HCT116 (cell line): Measurements from ENCODE around the gene FAM111A. TPM values are rescaled to one million over a fixed set of nuclear protein-coding genes. Genes with fewer than 3 reads are reported as not detected.

Experiments used
- ATAC-seq: fragments of 200-7000 bp; cut with Tn5 transposase; 2 replicates; pipeline ENCODE4 v1.9.1; 2020; ENCODE audit warnings: mild to moderate bottlenecking, moderate library complexity
- BruUV-seq: library from RNA; stranded (reverse); fragments of 400-500 nt; replicated peaks from 2 replicates; lab custom pipeline; 2021; lab: Mats Ljungman, UMichigan
- CTCF ChIA-PET: fragments of 300-600 bp; sonication (Branson Sonifier 250); formaldehyde crosslinking; loops from one replicate; lab custom pipeline; 2021; ENCODE audit warnings: antibody characterized with exemption; lab: Charles Lee
- POLR2A ChIA-PET: fragments of 300-600, 350-600 bp; sonication (Branson Sonifier 250); formaldehyde crosslinking; loops from one replicate; lab custom pipeline; 2021; ENCODE audit warnings: antibody characterized with exemption; lab: Charles Lee
- RAD21 ChIA-PET, 2 experiments: fragments of 300-600 bp; sonication (Branson Sonifier 250); formaldehyde crosslinking; loops; one replicate each; lab custom pipeline; 2023; ENCODE audit warnings: low total read pairs in 2 of 2; ENCODE audit not compliant: uncharacterized antibody in 2 of 2, unreplicated experiment in 2 of 2, low non-redundant PET in 1 of 2; lab: Charles Lee
- DNase-seq: peaks from one replicate; pipeline ENCODE4 v3.0.0-alpha.2; 2010; ENCODE audit warnings: low read depth, low spot score
- H2AFZ ChIP-seq: fragments of 200-600 bp; shearing (Covaris generic), sonication (generic); 2 replicates; pipeline ENCODE4 v1.6.1; 2017; ENCODE audit warnings: low read depth, mixed run types, mixed read lengths, antibody characterized with exemption, low read length; ENCODE audit not compliant: poor library complexity, severe bottlenecking
- H3K27ac ChIP-seq: 2 replicates; pipeline ENCODE4 v1.5.1; 2012; ENCODE audit warnings: low read depth, low read length
- H3K27me3 ChIP-seq: fragments of 200-600 bp; sonication (generic); 2 replicates; pipeline ENCODE4 v1.6.1; 2016; ENCODE audit warnings: mixed run types, low read length, mixed read lengths; ENCODE audit not compliant: insufficient read depth
- H3K36me3 ChIP-seq, 2 experiments: fragments of 200-500 bp in 1 of 2; fragments of 200-600 bp in 1 of 2; sonication (Bioruptor generic) in 1 of 2; sonication (generic) in 1 of 2; 2 replicates each; pipeline versions ENCODE4 v1.5.1 to v1.6.1; 2014 to 2016; ENCODE audit warnings: low read length in 2 of 2, inconsistent platforms in 1 of 2, mixed read lengths in 1 of 2, mixed run types in 1 of 2; ENCODE audit not compliant: insufficient read depth in 2 of 2, control insufficient read depth in 1 of 2
- H3K4me1 ChIP-seq, 2 experiments: fragments of 200-600 bp in 1 of 2; sonication (generic) in 1 of 2; 2 replicates each; pipeline versions ENCODE4 v1.5.1 to v1.6.1; 2012 to 2017; ENCODE audit warnings: low read length in 2 of 2, inconsistent platforms in 1 of 2, mild to moderate bottlenecking in 1 of 2, mixed read lengths in 1 of 2, mixed run types in 1 of 2, moderate library complexity in 1 of 2; ENCODE audit not compliant: insufficient read depth in 2 of 2, control insufficient read depth in 1 of 2
- H3K4me2 ChIP-seq: fragments of 200-600 bp; sonication (generic); 2 replicates; pipeline ENCODE4 v1.6.1; 2017; ENCODE audit warnings: mixed run types, low read length, mixed read lengths
- H3K4me3 ChIP-seq, 2 experiments: fragments of 200-600 bp in 1 of 2; sonication (generic) in 1 of 2; replicated peaks in 1 of 2; 2 replicates each; pipeline ENCODE4 v1.5.1; 2011 to 2016; ENCODE audit warnings: low read length in 2 of 2, control low read depth in 1 of 2, low read depth in 1 of 2, mild to moderate bottlenecking in 1 of 2, mixed read lengths in 1 of 2, mixed run types in 1 of 2
- H3K79me2 ChIP-seq: fragments of 200-600 bp; sonication (generic); 2 replicates; pipeline ENCODE4 v1.6.1; 2017; ENCODE audit warnings: mild to moderate bottlenecking, mixed run types, low read length, moderate library complexity, mixed read lengths; ENCODE audit not compliant: insufficient read depth
- H3K9ac ChIP-seq: fragments of 200-600 bp; sonication (generic); 2 replicates; pipeline ENCODE4 v1.6.1; 2016; ENCODE audit warnings: low read length, mixed read lengths
- H3K9me2 ChIP-seq: fragments of 200-600 bp; sonication (generic), shearing (Covaris generic); 2 replicates; pipeline ENCODE4 v1.6.1; 2017; ENCODE audit warnings: mixed run types, mild to moderate bottlenecking, moderate library complexity; ENCODE audit not compliant: insufficient read depth
- H3K9me3 ChIP-seq, 2 experiments: fragments of 200-500 bp in 1 of 2; fragments of 200-600 bp in 1 of 2; sonication (Bioruptor generic) in 1 of 2; sonication (generic) in 1 of 2; 2 replicates each; pipeline ENCODE4 v1.6.1; 2014 to 2017; ENCODE audit warnings: low read length in 2 of 2, mixed read lengths in 2 of 2, inconsistent platforms in 1 of 2, low read depth in 1 of 2, mild to moderate bottlenecking in 1 of 2, mixed run types in 1 of 2, moderate library complexity in 1 of 2; ENCODE audit not compliant: control insufficient read depth in 1 of 2, insufficient read depth in 1 of 2
- H4K20me1 ChIP-seq: fragments of 200-600 bp; sonication (generic), shearing (Covaris generic); 2 replicates; pipeline ENCODE4 v1.6.1; 2017; ENCODE audit warnings: mixed run types, mild to moderate bottlenecking, moderate library complexity; ENCODE audit not compliant: insufficient read depth
- EGR1 ChIP-seq: IDR thresholded peaks from 2 replicates; pipeline ENCODE4 v1.6.1; 2012; ENCODE audit warnings: low read depth
- intact Hi-C: fragments of 100-400 bp; cut with micrococcal nuclease; formaldehyde crosslinking; loops from 2 replicates; pipeline ENCODE4 v1.10.0; 2022
- total RNA-seq: library from RNA; stranded (reverse); gene quantifications from one replicate; pipeline ENCODE4 v1.2.1, GENCODE V29; 2021; ENCODE audit not compliant: unreplicated experiment
- TF ChIP-seq, protein P1 (sequence below): IDR thresholded peaks from 2 replicates; pipeline ENCODE4 v1.6.1; 2012
- TF ChIP-seq, protein P2 (sequence below): IDR thresholded peaks from 2 replicates; pipeline ENCODE4 v1.6.1; 2012; ENCODE audit warnings: low read depth

Gene FAM111A
- total RNA-seq, 1 experiment from 2014 or later: 30.3 TPM

DNA sequence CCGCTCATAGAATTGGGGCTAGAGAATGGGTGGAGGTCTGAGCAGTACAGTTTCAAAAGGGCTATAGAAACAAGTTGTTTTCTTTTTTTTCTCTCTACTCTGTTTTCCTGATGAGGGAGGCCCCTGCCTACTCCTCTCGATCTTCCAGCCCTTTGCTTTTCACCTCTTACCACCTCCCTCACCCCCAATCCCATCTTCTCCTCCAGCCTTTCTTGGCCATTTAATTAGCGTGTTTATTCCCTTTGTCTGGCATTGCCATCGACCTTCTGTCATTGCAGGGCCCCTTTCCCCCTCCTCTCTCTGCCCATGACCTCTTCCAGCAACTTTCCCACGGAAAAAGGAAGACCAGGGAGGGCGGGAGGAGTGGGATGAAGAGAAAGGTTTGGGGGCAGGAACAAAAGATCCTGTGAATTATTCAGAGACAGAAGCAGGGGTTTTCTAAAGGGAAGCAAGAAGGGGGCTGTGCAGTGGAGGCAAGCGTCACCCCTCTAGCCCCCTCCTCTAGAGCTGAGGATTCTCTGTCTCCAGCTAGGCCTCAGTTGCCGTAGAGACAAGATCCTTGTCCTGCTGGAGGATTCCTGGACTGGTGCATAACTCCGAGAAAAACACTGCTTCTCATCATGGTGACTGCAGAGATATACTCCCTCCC lies 42.2 kb downstream of the FAM111A start:
- Histone ChIP-seq H3K27ac (no peak overlapping the region), H3K4me3 (no peak overlapping the region), H3K36me3 (no peaks in the 10 kb centered on the region), H3K27me3 (no peaks in the 10 kb centered on the region), H3K9ac (no peak overlapping the region), H2AFZ (no peak overlapping the region), H3K4me2 (no peak overlapping the region), H3K9me3 (no peaks in the 10 kb centered on the region), H3K79me2 (no peaks in the 10 kb centered on the region), H3K4me1 (peaks cover 13 to 20% of the 10 kb centered on the region in 2 experiments; a peak in 3 of 4 replicates), H3K9me2 (no peaks in the 10 kb centered on the region), H4K20me1 (no peaks in the 10 kb centered on the region)
- TF ChIP-seq, protein P1, sequence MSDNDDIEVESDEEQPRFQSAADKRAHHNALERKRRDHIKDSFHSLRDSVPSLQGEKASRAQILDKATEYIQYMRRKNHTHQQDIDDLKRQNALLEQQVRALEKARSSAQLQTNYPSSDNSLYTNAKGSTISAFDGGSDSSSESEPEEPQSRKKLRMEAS: no peak
- TF ChIP-seq, protein P2, sequence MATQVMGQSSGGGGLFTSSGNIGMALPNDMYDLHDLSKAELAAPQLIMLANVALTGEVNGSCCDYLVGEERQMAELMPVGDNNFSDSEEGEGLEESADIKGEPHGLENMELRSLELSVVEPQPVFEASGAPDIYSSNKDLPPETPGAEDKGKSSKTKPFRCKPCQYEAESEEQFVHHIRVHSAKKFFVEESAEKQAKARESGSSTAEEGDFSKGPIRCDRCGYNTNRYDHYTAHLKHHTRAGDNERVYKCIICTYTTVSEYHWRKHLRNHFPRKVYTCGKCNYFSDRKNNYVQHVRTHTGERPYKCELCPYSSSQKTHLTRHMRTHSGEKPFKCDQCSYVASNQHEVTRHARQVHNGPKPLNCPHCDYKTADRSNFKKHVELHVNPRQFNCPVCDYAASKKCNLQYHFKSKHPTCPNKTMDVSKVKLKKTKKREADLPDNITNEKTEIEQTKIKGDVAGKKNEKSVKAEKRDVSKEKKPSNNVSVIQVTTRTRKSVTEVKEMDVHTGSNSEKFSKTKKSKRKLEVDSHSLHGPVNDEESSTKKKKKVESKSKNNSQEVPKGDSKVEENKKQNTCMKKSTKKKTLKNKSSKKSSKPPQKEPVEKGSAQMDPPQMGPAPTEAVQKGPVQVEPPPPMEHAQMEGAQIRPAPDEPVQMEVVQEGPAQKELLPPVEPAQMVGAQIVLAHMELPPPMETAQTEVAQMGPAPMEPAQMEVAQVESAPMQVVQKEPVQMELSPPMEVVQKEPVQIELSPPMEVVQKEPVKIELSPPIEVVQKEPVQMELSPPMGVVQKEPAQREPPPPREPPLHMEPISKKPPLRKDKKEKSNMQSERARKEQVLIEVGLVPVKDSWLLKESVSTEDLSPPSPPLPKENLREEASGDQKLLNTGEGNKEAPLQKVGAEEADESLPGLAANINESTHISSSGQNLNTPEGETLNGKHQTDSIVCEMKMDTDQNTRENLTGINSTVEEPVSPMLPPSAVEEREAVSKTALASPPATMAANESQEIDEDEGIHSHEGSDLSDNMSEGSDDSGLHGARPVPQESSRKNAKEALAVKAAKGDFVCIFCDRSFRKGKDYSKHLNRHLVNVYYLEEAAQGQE: no peak
- no peak for TF ChIP-seq EGR1
- BruUV-seq: no TSS peak
- ChIA-PET POLR2A (no interaction called here), CTCF (interaction anchor here (2.4 to 3.2 kb wide), 4 partner anchors 10 to 18 kb away, joined by 18 to 68 read pairs (median 24); partner anchors contain the start of gene DTX4), RAD21 (no interaction called here)
- no peak for DNase-seq
- intact Hi-C loops: no loop called here
- ATAC-seq: no peak
